Hepatocyte (in vitro differentiated cells): ENCODE results near the gene CBX6.

Experiments
- EZH2 ChIP-seq: fragments of 200-600 bp; sonication (generic); IDR thresholded peaks from 2 replicates; pipeline ENCODE4 v1.6.1; 2016; ENCODE audit warnings: antibody characterized with exemption, mild to moderate bottlenecking, borderline replicate concordance
- EZH2phosphoT487 ChIP-seq: fragments of 200-600 bp; sonication (generic); IDR thresholded peaks from one replicate; pipeline ENCODE4 v1.6.1; 2018; ENCODE audit warnings: antibody characterized with exemption, mild to moderate bottlenecking, low read depth, moderate library complexity; ENCODE audit not compliant: unreplicated experiment, severe bottlenecking
- TF ChIP-seq, protein P1 (sequence below): fragments of 200-600 bp; sonication (generic); IDR thresholded peaks from 2 replicates; pipeline ENCODE4 v1.5.1; 2016; ENCODE audit warnings: antibody characterized with exemption, mild to moderate bottlenecking; ENCODE audit not compliant: poor library complexity

GRCh38 chr22:38824585-38824984, 47.4 kb downstream of the CBX6 start:
- TF ChIP-seq, protein P1, sequence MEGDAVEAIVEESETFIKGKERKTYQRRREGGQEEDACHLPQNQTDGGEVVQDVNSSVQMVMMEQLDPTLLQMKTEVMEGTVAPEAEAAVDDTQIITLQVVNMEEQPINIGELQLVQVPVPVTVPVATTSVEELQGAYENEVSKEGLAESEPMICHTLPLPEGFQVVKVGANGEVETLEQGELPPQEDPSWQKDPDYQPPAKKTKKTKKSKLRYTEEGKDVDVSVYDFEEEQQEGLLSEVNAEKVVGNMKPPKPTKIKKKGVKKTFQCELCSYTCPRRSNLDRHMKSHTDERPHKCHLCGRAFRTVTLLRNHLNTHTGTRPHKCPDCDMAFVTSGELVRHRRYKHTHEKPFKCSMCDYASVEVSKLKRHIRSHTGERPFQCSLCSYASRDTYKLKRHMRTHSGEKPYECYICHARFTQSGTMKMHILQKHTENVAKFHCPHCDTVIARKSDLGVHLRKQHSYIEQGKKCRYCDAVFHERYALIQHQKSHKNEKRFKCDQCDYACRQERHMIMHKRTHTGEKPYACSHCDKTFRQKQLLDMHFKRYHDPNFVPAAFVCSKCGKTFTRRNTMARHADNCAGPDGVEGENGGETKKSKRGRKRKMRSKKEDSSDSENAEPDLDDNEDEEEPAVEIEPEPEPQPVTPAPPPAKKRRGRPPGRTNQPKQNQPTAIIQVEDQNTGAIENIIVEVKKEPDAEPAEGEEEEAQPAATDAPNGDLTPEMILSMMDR, result peak; percentile 43
- TF ChIP-seq EZH2 (no peak), EZH2phosphoT487 (no peak)
